Measurements from ENCODE around the gene CDH15. TPM values are rescaled to one million over a fixed set of nuclear protein-coding genes. Genes with fewer than 3 reads are reported as not detected.

Gene CDH15
- total and polyA plus RNA-seq, 2 of the 13 experiments (the other 11 are each of a cell fraction or from before 2014, with no cell fraction given), result 0.74 to 2.2 TPM

DNA sequence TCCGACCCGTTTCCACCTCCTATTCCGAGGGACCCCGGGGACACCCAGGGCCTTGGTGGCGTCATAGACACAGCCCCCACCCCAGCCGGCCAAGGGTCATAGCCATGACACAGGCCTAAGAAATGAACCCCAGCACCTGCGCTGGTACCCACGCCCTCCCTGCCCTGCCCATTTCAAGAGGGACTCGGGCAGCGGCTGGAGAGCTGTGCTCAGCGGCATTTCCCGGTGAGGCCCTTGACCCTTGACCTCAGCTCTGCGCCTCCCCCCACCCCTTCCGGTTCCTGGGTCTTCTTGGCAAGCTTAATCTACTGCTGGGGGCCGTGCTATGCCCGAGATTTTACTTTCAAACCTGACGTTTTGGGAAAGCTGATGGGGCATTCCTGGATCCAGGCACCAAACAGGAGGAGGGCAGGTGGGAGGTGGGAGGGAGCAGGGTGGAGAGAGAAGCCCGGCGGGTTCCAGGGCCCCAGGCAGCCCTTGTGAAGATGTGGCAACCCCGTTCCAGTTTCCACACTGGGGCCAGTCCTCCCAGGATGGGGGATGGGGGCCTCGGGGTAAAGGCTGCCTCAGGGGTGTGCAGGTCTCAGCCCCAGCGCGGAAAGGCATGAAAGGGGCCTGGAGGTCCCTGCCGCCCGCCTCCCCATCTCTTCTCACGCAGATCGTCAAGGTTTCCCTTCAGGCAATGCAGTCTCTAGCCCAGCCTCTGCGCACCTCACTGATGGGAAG lies 28.7 kb downstream of the CDH15 start, which contains the start of gene SLC22A31:
SLC22A31 (minus strand) TSS at position 414 of the 726 bp plus-strand sequence; CDS start at position 378, 36 bp downstream.
- H3K4me2 ChIP-seq (ENCODE audit: low read depth, low read length), result peak within 1 kb of the TSS; percentile 98
- H4K20me1 ChIP-seq (ENCODE audit: insufficient read depth, low read length), result no peaks in the 10 kb centered on the region
- H2AFZ ChIP-seq (ENCODE audit: low read length), result no peak within 1 kb of the TSS
- POLR2A ChIA-PET, result interaction anchor here (0.7 to 4.2 kb wide), 11 partner anchors 8 to 416 kb away, joined by 3 to 44 read pairs (median 5); partner anchors contain the start of genes CDH15 and ZNF778
- no peaks in the 10 kb centered on the region; a peak in 1 of 5 replicates for H3K27me3 ChIP-seq (ENCODE audit: control insufficient read depth in 1 of 2, insufficient read depth in 2 of 2, low read length in 2 of 2)
- BruUV-seq (replicated peaks), result TSS peak; percentile 55
- peak within 1 kb of the TSS; percentile 62 to 99 (median 92) for H3K4me3 ChIP-seq (replicated peaks in 1 of 3; ENCODE audit: insufficient read depth in 1 of 3, low read depth in 2 of 3, low read length in 3 of 3)
- H3K27ac ChIP-seq (ENCODE audit: extremely low read length, insufficient read depth, low read length), result peak within 1 kb of the TSS; percentile 82
- peaks cover 37% of the 10 kb centered on the region for H3K4me1 ChIP-seq (ENCODE audit: insufficient read depth, low read length)
- FAIRE-seq (peak; percentile 52), DNase-seq (ENCODE audit: low spot score) (peak; percentile 70), ATAC-seq (peak; percentile 23)
- peaks cover 0 to 3% of the 10 kb centered on the region in 2 experiments; a peak in 1 of 5 replicates for H3K36me3 ChIP-seq (replicated peaks in 1 of 2; ENCODE audit: control insufficient read depth in 1 of 2, insufficient read depth in 2 of 2, low read length in 2 of 2)
- in situ Hi-C loops (cut with HindIII; ENCODE audit: extremely low pct_ligation_motif_present, low pct_unique_long_range_greater_than_20kb) (no loop called here), intact Hi-C loops (cut with micrococcal nuclease; ENCODE audit: unreplicated experiment) (loop anchor here (2.0 kb wide), 1 partner anchor 15 kb away; no protein-coding TSS in a partner anchor)
- CTCF ChIA-PET (ENCODE audit: low intra/inter-chr PET ratio, low total read pairs), result no interaction called here
- peaks cover 19% of the 10 kb centered on the region for H3K79me2 ChIP-seq (ENCODE audit: insufficient read depth, low read length)
- H3K9ac ChIP-seq (ENCODE audit: insufficient read depth, low read depth, low read length), result peak within 1 kb of the TSS; percentile 92
- no peaks in the 10 kb centered on the region for H3K9me3 ChIP-seq (ENCODE audit: low read length)
- WGBS (ENCODE audit: low lambda C conversion rate), result 2% methylated on average over 23 of the region's 28 CpGs
- TF ChIP-seq ZIK1 (CRISPR knock-in tag; IDR thresholded peaks at IDR 0.05; ENCODE audit: borderline replicate concordance, low read depth), result no peak
- TF ChIP-seq ZNF577 (CRISPR knock-in tag; IDR thresholded peaks at IDR 0.05; ENCODE audit: borderline replicate concordance, low read depth), result no peak
- TF ChIP-seq, protein P1, sequence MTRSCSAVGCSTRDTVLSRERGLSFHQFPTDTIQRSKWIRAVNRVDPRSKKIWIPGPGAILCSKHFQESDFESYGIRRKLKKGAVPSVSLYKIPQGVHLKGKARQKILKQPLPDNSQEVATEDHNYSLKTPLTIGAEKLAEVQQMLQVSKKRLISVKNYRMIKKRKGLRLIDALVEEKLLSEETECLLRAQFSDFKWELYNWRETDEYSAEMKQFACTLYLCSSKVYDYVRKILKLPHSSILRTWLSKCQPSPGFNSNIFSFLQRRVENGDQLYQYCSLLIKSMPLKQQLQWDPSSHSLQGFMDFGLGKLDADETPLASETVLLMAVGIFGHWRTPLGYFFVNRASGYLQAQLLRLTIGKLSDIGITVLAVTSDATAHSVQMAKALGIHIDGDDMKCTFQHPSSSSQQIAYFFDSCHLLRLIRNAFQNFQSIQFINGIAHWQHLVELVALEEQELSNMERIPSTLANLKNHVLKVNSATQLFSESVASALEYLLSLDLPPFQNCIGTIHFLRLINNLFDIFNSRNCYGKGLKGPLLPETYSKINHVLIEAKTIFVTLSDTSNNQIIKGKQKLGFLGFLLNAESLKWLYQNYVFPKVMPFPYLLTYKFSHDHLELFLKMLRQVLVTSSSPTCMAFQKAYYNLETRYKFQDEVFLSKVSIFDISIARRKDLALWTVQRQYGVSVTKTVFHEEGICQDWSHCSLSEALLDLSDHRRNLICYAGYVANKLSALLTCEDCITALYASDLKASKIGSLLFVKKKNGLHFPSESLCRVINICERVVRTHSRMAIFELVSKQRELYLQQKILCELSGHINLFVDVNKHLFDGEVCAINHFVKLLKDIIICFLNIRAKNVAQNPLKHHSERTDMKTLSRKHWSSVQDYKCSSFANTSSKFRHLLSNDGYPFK (CRISPR knock-in tag; IDR thresholded peaks at IDR 0.05; ENCODE audit: borderline replicate concordance), result peak; percentile 60; the same call in 1 of the 2 replicates
- TF ChIP-seq ZNF775 (CRISPR knock-in tag; IDR thresholded peaks at IDR 0.05; ENCODE audit: borderline replicate concordance), result no peak
- peak; percentile 87; the same call in 1 of the 2 replicates for TF ChIP-seq SNAI1 (CRISPR knock-in tag; IDR thresholded peaks at IDR 0.05; ENCODE audit: borderline replicate concordance)
- no peak for TF ChIP-seq NPAS2 (CRISPR knock-in tag; IDR thresholded peaks at IDR 0.05; ENCODE audit: borderline replicate concordance)
- TF ChIP-seq GFI1 (CRISPR knock-in tag; IDR thresholded peaks at IDR 0.05; ENCODE audit: borderline replicate concordance), result peak; percentile 52
- TF ChIP-seq ZNF317 (CRISPR knock-in tag; IDR thresholded peaks at IDR 0.05), result no peak; the same call in 1 of the 2 replicates
- no peak for TF ChIP-seq ZSCAN30 (CRISPR knock-in tag; IDR thresholded peaks at IDR 0.05)
- TF ChIP-seq POLR2AphosphoS2 (IDR thresholded peaks at IDR 0.05; ENCODE audit: low read depth, low read length), result no peak; the same call in 1 of the 2 replicates
- TF ChIP-seq ETS1 (CRISPR knock-in tag; IDR thresholded peaks at IDR 0.05), result no peak
- TF ChIP-seq MTF1 (CRISPR knock-in tag; IDR thresholded peaks at IDR 0.05), result no peak
- TF ChIP-seq MED13 (CRISPR knock-in tag; IDR thresholded peaks at IDR 0.05), result peak; percentile 21; the same call in 1 of the 2 replicates
- no peak for TF ChIP-seq ATM (IDR thresholded peaks at IDR 0.05; ENCODE audit: borderline replicate concordance)
